Measurements from ENCODE around the gene PRKCA.

PRKCA gene

DNA sequence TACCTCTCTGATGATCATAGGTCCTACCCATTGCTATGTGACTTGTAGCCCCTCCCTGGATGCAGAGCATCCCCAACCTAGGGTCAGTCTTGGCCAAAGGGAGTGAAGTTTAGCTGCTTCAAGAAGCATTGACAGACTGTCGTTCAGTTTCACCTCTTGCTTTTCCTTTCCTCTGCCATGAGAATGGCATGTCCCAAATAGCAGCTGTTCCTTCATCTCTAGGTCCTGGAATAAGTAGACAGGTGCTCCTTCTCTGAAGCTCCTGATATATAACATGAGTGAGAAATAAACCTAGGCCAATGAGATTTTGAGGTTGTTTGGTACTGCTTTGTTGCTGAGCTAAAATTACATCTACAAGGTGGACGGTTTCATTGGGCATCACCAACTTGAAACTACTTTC is 328.0 kb downstream of the PRKCA start:
- no peaks in the 10 kb centered on the region for H3K4me1 ChIP-seq (ENCODE audit: insufficient read depth, poor library complexity, severe bottlenecking)
- H3K27ac ChIP-seq (ENCODE audit: poor library complexity, severe bottlenecking) = no peak overlapping the region
- no peaks in the 10 kb centered on the region for H3K9me3 ChIP-seq (ENCODE audit: severe bottlenecking)
- DNase-seq (ENCODE audit: low spot score) (no peak), ATAC-seq (ENCODE audit: low read depth) (no peak)
- TF ChIP-seq, protein P1, sequence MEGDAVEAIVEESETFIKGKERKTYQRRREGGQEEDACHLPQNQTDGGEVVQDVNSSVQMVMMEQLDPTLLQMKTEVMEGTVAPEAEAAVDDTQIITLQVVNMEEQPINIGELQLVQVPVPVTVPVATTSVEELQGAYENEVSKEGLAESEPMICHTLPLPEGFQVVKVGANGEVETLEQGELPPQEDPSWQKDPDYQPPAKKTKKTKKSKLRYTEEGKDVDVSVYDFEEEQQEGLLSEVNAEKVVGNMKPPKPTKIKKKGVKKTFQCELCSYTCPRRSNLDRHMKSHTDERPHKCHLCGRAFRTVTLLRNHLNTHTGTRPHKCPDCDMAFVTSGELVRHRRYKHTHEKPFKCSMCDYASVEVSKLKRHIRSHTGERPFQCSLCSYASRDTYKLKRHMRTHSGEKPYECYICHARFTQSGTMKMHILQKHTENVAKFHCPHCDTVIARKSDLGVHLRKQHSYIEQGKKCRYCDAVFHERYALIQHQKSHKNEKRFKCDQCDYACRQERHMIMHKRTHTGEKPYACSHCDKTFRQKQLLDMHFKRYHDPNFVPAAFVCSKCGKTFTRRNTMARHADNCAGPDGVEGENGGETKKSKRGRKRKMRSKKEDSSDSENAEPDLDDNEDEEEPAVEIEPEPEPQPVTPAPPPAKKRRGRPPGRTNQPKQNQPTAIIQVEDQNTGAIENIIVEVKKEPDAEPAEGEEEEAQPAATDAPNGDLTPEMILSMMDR (IDR thresholded peaks at IDR 0.05; ENCODE audit: poor library complexity, severe bottlenecking) = no peak
- H3K4me3 ChIP-seq (ENCODE audit: severe bottlenecking) = no peak overlapping the region
- H3K36me3 ChIP-seq (ENCODE audit: low read depth) = no peaks in the 10 kb centered on the region
- H3K27me3 ChIP-seq (ENCODE audit: insufficient read depth, poor library complexity, severe bottlenecking) = no peaks in the 10 kb centered on the region

DNA sequence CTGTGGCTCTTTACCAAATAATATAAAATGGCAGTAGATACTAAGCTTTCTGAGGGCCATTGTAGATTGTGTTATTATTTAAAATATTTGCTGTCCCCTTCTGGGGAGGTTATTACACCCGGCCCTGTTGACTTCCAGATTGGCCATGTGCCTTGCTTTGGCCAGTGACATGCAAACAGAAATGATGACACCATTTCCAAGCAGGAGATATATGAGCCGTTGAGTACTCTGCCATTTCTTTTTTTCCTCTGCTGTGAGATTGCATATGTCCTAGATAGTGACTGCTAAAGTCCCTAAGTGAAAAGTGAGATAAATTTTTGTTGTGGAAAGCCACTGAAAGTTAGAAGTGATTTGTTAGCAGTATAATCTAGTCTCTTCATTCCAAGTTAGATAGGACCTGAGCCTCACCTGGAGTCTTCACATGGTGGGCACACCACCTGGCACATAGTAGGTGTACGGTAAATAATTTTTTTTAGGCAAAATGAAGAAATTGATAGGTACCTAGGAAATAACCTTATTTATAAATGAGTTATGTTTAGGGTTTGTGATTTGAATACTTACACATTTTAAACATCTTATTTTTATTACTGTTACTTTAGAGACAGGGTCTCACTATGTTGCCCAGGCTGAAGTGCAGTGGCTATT is 328.5 kb downstream of the PRKCA start:
- Histone ChIP-seq H3K4me1 (ENCODE audit: insufficient read depth, poor library complexity, severe bottlenecking) (peaks cover 2% of the 10 kb centered on the region), H3K9me3 (ENCODE audit: severe bottlenecking) (no peaks in the 10 kb centered on the region), H3K4me3 (ENCODE audit: severe bottlenecking) (no peak overlapping the region), H3K27ac (ENCODE audit: poor library complexity, severe bottlenecking) (no peak overlapping the region), H3K27me3 (ENCODE audit: insufficient read depth, poor library complexity, severe bottlenecking) (no peaks in the 10 kb centered on the region), H3K36me3 (ENCODE audit: low read depth) (no peaks in the 10 kb centered on the region)
- DNase-seq (ENCODE audit: low spot score) (no peak), ATAC-seq (ENCODE audit: low read depth) (no peak)
- TF ChIP-seq, protein P1 (IDR thresholded peaks at IDR 0.05; ENCODE audit: poor library complexity, severe bottlenecking) = no peak

DNA sequence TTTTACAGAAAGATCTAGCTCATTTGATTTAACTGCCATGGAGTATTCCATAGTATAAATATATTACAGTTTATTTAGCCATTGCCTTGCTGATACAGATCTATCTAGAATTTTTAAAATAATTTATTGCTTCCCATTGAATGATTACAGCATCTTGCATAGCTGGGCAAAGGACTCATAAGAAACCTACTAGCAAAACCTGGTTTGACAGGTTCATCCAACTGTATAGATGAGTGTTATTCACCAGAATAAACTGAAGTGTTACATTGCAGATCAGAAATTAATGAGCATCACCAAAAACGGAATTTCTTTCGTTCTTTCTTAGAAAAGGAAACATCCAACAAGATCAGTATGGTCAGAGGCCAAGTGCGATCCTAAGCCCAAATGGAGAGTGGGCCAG is 330.3 kb downstream of the PRKCA start:
- no peaks in the 10 kb centered on the region for H3K9me3 ChIP-seq (ENCODE audit: severe bottlenecking)
- no peak for DNase-seq (ENCODE audit: low spot score)
- TF ChIP-seq, protein P1 (IDR thresholded peaks at IDR 0.05; ENCODE audit: poor library complexity, severe bottlenecking) = no peak
- no peaks in the 10 kb centered on the region for H3K36me3 ChIP-seq (ENCODE audit: low read depth)
- H3K4me3 ChIP-seq (ENCODE audit: severe bottlenecking) = no peak overlapping the region
- H3K27ac ChIP-seq (ENCODE audit: poor library complexity, severe bottlenecking) = no peak overlapping the region
- peaks cover 7% of the 10 kb centered on the region for H3K4me1 ChIP-seq (ENCODE audit: insufficient read depth, poor library complexity, severe bottlenecking)
- no peaks in the 10 kb centered on the region for H3K27me3 ChIP-seq (ENCODE audit: insufficient read depth, poor library complexity, severe bottlenecking)
- ATAC-seq (ENCODE audit: low read depth) = no peak

DNA sequence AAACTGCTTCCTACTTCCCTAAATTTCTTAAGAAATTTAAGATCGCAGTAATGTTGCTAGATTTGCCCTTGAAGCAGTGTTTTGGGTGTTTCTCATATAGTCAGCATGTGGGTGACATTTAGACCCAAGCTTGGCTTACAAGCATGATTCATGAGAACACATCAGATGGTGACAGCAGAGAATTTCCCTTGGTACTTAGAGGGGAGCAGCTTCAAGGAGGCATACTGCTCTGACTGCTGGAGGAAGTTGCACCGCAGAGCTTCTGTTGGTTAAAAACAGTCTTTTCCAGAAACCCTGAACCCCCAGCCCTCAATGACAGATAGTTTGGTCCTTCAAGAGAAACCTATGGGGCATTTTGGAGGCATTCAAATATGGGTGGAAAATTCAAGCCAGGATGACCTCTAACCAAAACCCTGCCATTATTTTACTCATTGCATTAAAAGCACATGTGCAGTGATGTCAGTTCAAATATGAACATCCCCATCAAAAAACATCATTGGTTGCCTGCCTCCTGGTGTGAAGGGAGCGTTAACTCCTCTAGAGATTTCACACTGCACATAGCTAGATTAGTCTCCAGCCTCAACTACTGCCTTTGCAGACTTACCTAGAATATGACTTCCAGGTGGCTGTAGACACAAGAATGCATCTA is 331.0 kb downstream of the PRKCA start:
- H3K9me3 ChIP-seq (ENCODE audit: severe bottlenecking) = no peaks in the 10 kb centered on the region
- no peaks in the 10 kb centered on the region for H3K27me3 ChIP-seq (ENCODE audit: insufficient read depth, poor library complexity, severe bottlenecking)
- no peak for ATAC-seq (ENCODE audit: low read depth)
- no peak for DNase-seq (ENCODE audit: low spot score)
- H3K36me3 ChIP-seq (ENCODE audit: low read depth) = no peaks in the 10 kb centered on the region
- H3K27ac ChIP-seq (ENCODE audit: poor library complexity, severe bottlenecking) = no peak overlapping the region
- TF ChIP-seq, protein P1 (IDR thresholded peaks at IDR 0.05; ENCODE audit: poor library complexity, severe bottlenecking) = no peak
- H3K4me3 ChIP-seq (ENCODE audit: severe bottlenecking) = no peak overlapping the region
- H3K4me1 ChIP-seq (ENCODE audit: insufficient read depth, poor library complexity, severe bottlenecking) = peaks cover 9% of the 10 kb centered on the region

DNA sequence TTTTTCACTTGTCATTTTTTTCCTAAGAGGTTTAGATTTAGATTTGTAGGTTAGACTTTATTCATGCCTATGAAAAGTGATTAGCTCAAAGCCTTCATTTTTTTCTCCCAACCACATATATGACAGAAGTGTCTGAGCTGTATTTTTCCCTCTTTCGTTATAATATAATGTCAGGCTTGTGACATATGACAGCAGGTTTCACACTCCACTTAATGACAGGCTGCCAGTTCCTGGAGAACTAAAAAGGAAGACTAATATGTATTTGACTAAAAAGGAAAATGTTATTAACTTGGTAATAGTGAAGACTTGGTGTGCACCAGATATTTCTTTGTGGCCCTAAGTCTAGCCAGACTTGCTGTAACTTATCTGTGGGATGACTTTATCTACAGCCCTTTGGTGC is 331.8 kb downstream of the PRKCA start:
- ATAC-seq (ENCODE audit: low read depth) (no peak), DNase-seq (ENCODE audit: low spot score) (no peak)
- Histone ChIP-seq H3K27me3 (ENCODE audit: insufficient read depth, poor library complexity, severe bottlenecking) (no peaks in the 10 kb centered on the region), H3K4me1 (ENCODE audit: insufficient read depth, poor library complexity, severe bottlenecking) (peaks cover 9% of the 10 kb centered on the region), H3K4me3 (ENCODE audit: severe bottlenecking) (no peak overlapping the region), H3K36me3 (ENCODE audit: low read depth) (no peaks in the 10 kb centered on the region), H3K9me3 (ENCODE audit: severe bottlenecking) (no peaks in the 10 kb centered on the region), H3K27ac (ENCODE audit: poor library complexity, severe bottlenecking) (no peak overlapping the region)
- TF ChIP-seq, protein P1 (IDR thresholded peaks at IDR 0.05; ENCODE audit: poor library complexity, severe bottlenecking) = no peak

All from RWPE2 (cell line).